Measurements from ENCODE around the gene PIP4K2C.

The PIP4K2C gene

DNA sequence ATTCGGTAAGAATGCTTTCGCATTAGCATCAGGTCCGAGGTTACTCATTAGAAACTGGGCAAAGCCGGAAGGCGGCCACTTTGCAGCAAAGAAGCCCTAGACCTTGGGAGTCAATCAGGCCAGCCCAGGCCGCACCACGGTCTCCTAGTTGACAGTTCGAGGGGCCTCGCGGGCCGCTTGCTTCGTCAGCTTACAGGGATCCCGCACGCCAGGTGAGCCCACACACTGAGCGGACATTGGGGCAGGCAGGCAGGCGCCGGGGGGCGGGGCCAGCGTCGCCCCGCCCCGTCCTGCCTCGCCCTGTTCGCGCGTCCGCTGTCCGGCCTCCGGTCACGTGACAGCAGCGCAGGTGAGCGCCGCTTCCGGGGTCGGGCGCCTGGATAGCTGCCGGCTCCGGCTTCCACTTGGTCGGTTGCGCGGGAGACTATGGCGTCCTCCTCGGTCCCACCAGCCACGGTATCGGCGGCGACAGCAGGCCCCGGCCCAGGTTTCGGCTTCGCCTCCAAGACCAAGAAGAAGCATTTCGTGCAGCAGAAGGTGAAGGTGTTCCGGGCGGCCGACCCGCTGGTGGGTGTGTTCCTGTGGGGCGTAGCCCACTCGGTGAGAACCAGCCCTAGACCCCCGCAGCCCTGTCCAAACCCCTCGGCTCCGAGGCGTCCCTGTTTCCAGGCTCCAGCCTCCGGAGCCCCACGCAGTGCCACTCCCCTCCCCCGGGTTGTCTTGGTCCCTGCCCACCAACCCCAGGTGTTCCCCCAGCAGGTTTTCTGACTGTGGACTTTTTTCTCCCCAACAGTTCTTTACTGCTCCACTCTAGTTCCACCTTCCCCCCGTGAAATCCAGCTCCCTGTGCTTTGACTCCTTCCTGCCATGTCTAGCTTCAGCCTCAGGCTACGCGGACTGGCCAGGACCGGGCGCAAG is at the start of gene PIP4K2C:
TSS of gene PIP4K2C (plus strand) at position 329 of the 918 bp plus-strand sequence. CDS start at position 427, 98 bp downstream.
- ATAC-seq (ENCODE audit: insufficient read depth, low read depth) (peak; percentile 88), DNase-seq (peak; percentile 79)
- peak within 1 kb of the TSS; percentile 99 for H2AFZ ChIP-seq (ENCODE audit: low read depth, low read length)
- no peaks in the 10 kb centered on the region for H3K27me3 ChIP-seq (ENCODE audit: insufficient read depth, low read length, poor library complexity)
- no peaks in the 10 kb centered on the region; the same call in 1 of the 2 replicates for H4K20me1 ChIP-seq (ENCODE audit: insufficient read depth, low read length)
- H3K4me2 ChIP-seq (ENCODE audit: insufficient read depth, low read length), result peak within 1 kb of the TSS; percentile 92
- peaks cover 35% of the 10 kb centered on the region for H3K4me1 ChIP-seq (ENCODE audit: insufficient read depth, low read length)
- H3K36me3 ChIP-seq (ENCODE audit: insufficient read depth, low read length), result peaks cover 23% of the 10 kb centered on the region; the same call in 1 of the 2 replicates
- H3K4me3 ChIP-seq (ENCODE audit: low read depth in 1 of 2, low read length in 2 of 2), result peak within 1 kb of the TSS; percentile 82 to 90
- peaks cover 26% of the 10 kb centered on the region for H3K79me2 ChIP-seq (ENCODE audit: insufficient read depth, low read length)
- no peak for TF ChIP-seq EZH2 (IDR thresholded peaks at IDR 0.05; ENCODE audit: borderline replicate concordance, low read depth, low read length, severe bottlenecking)
- TF ChIP-seq, protein P1, sequence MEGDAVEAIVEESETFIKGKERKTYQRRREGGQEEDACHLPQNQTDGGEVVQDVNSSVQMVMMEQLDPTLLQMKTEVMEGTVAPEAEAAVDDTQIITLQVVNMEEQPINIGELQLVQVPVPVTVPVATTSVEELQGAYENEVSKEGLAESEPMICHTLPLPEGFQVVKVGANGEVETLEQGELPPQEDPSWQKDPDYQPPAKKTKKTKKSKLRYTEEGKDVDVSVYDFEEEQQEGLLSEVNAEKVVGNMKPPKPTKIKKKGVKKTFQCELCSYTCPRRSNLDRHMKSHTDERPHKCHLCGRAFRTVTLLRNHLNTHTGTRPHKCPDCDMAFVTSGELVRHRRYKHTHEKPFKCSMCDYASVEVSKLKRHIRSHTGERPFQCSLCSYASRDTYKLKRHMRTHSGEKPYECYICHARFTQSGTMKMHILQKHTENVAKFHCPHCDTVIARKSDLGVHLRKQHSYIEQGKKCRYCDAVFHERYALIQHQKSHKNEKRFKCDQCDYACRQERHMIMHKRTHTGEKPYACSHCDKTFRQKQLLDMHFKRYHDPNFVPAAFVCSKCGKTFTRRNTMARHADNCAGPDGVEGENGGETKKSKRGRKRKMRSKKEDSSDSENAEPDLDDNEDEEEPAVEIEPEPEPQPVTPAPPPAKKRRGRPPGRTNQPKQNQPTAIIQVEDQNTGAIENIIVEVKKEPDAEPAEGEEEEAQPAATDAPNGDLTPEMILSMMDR (IDR thresholded peaks at IDR 0.05; ENCODE audit: borderline replicate concordance, extremely low read depth, low read length, poor library complexity, severe bottlenecking), result no peak
- no peaks in the 10 kb centered on the region for H3K9me3 ChIP-seq (ENCODE audit: insufficient read depth, low read length, severe bottlenecking)
- peak within 1 kb of the TSS; percentile 73 for H3K9ac ChIP-seq (ENCODE audit: low read depth, low read length)
- peak within 1 kb of the TSS; percentile 79 for H3K27ac ChIP-seq (ENCODE audit: low read length)

DNA sequence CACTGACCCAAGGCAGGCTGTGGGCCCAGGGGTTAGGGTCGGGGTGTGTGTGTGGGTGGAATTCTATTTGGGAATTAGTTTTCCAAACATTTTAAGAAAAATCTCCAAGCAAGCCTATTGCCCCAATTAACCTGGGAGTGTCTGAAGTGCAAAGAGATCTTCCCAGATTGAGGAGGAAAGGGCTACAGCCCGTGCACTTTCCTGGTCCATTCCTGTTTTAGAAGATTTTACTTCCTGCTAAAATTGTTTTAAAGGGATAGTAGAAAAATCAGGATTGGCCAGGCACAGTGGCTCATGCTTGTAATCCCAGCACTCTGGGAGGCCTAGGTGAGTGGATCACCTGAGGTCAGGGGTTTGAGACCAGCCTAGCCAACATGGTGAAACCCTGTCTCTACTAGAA is 49.3 kb upstream of the PIP4K2C start:
- H3K36me3 ChIP-seq (ENCODE audit: insufficient read depth, low read length), result peaks cover 61% of the 10 kb centered on the region
- no peak overlapping the region for H2AFZ ChIP-seq (ENCODE audit: low read depth, low read length)
- H3K79me2 ChIP-seq (ENCODE audit: insufficient read depth, low read length), result peaks cover 37% of the 10 kb centered on the region
- no peak overlapping the region for H3K4me3 ChIP-seq (ENCODE audit: low read depth in 1 of 2, low read length in 2 of 2)
- ATAC-seq (ENCODE audit: insufficient read depth, low read depth) (no peak), DNase-seq (no peak)
- peaks cover 17% of the 10 kb centered on the region; the same call in 1 of the 2 replicates for H4K20me1 ChIP-seq (ENCODE audit: insufficient read depth, low read length)
- TF ChIP-seq EZH2 (IDR thresholded peaks at IDR 0.05; ENCODE audit: borderline replicate concordance, low read depth, low read length, severe bottlenecking), result no peak
- TF ChIP-seq, protein P1 (IDR thresholded peaks at IDR 0.05; ENCODE audit: borderline replicate concordance, extremely low read depth, low read length, poor library complexity, severe bottlenecking), result no peak
- peaks cover 19% of the 10 kb centered on the region for H3K4me1 ChIP-seq (ENCODE audit: insufficient read depth, low read length)
- no peak overlapping the region for H3K4me2 ChIP-seq (ENCODE audit: insufficient read depth, low read length)
- H3K27ac ChIP-seq (ENCODE audit: low read length), result no peak overlapping the region
- H3K9ac ChIP-seq (ENCODE audit: low read depth, low read length), result no peak overlapping the region
- no peaks in the 10 kb centered on the region for H3K9me3 ChIP-seq (ENCODE audit: insufficient read depth, low read length, severe bottlenecking)
- H3K27me3 ChIP-seq (ENCODE audit: insufficient read depth, low read length, poor library complexity), result no peaks in the 10 kb centered on the region

DNA sequence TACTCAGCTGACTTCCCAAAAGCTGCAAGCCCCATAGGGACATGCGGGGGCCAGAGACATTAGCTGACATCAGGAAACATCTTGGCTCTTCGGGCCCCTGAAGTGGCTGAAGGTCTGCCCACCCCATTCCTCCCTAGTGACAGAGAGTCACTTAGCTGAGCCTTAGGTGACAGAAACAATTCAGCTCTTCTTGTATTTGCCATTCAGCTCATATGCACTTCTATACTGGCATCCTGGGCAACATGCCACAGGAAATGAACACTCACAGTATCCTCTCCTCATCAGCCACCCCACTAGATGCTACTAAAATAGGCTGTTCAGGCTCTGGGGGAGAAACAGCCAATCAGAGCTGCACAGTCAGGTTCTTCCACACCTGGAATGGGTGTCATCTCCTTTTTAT is 47.4 kb upstream of the PIP4K2C start:
- Histone ChIP-seq H3K36me3 (ENCODE audit: insufficient read depth, low read length) (peaks cover 50% of the 10 kb centered on the region), H3K27ac (ENCODE audit: low read length) (no peak overlapping the region), H3K9me3 (ENCODE audit: insufficient read depth, low read length, severe bottlenecking) (no peaks in the 10 kb centered on the region), H4K20me1 (ENCODE audit: insufficient read depth, low read length) (peaks cover 15% of the 10 kb centered on the region; the same call in 1 of the 2 replicates), H3K27me3 (ENCODE audit: insufficient read depth, low read length, poor library complexity) (peaks cover 4% of the 10 kb centered on the region), H2AFZ (ENCODE audit: low read depth, low read length) (no peak overlapping the region), H3K9ac (ENCODE audit: low read depth, low read length) (no peak overlapping the region), H3K4me1 (ENCODE audit: insufficient read depth, low read length) (peaks cover 26% of the 10 kb centered on the region), H3K4me3 (ENCODE audit: low read depth in 1 of 2, low read length in 2 of 2) (no peak overlapping the region), H3K79me2 (ENCODE audit: insufficient read depth, low read length) (peaks cover 36% of the 10 kb centered on the region), H3K4me2 (ENCODE audit: insufficient read depth, low read length) (no peak overlapping the region)
- ATAC-seq (ENCODE audit: insufficient read depth, low read depth) (no peak), DNase-seq (no peak)
- TF ChIP-seq, protein P1 (IDR thresholded peaks at IDR 0.05; ENCODE audit: borderline replicate concordance, extremely low read depth, low read length, poor library complexity, severe bottlenecking), result no peak
- TF ChIP-seq EZH2 (IDR thresholded peaks at IDR 0.05; ENCODE audit: borderline replicate concordance, low read depth, low read length, severe bottlenecking), result no peak
